DND-41 (cell line): Measurements from ENCODE around the gene SNTB2.

Source experiments
- CTCF ChIP-seq: IDR thresholded peaks from 2 replicates; pipeline ENCODE4 v1.5.1; 2012; ENCODE audit warnings: borderline replicate concordance, low read length, moderate library complexity, mild to moderate bottlenecking; ENCODE audit not compliant: poor library complexity, severe bottlenecking; ENCODE audit errors: extremely low read depth
- EZH2 ChIP-seq: IDR thresholded peaks from 3 replicates; pipeline ENCODE4 v1.6.1; 2012; ENCODE audit warnings: borderline replicate concordance, low read depth, mild to moderate bottlenecking, moderate library complexity, low read length, inconsistent platforms; ENCODE audit not compliant: severe bottlenecking

GRCh38 chr16:69301187-69301586, 114.2 kb downstream of the SNTB2 start:
- no peak for TF ChIP-seq CTCF
- no peak for TF ChIP-seq EZH2
